T1000 (cell line): ENCODE results near the gene FLOT2.
"Not testable (repeated sequence)": the region's sequence is repeated elsewhere in the genome, so short reads cannot be mapped to it uniquely, and the experiment has no call there.

Experiments used
- DNase-seq: peaks from one replicate; lab custom pipeline; 2025; ENCODE audit warnings: mixed read lengths; lab: John Stamatoyannopoulos, UW

The FLOT2 gene

DNA sequence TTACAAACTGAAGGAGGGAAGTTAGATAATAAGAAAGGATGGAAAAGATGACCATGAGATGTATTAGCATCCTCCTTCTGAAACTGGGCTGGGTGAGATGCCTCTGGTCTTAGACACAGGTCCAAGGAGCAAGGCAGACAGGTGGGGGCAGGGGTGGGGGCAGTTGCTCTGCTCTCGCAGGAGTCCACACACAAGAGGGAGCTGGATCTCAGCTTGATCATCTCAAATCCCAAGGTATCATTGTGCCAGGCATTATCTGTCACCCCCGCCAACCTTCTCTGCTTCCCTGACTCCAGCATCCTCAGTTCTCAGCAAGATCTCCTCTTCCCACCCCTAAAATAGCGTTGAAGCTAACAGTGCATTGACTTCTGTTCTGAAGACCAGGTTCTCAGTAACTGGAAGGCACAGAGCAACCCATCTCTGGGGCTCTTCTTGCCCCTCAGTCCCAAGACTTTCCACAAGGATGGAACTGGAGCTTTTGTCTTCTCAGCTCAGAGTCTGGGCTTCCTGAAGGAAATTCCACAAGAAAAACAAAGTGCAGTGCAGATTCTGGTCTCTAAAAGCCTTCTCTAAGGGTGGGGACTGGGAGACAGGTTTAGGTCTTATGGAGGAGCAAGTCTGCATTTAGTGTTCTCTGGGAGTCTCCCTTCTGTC, 1.6 kb downstream of the FLOT2 start:
- DNase-seq: no peak

DNA sequence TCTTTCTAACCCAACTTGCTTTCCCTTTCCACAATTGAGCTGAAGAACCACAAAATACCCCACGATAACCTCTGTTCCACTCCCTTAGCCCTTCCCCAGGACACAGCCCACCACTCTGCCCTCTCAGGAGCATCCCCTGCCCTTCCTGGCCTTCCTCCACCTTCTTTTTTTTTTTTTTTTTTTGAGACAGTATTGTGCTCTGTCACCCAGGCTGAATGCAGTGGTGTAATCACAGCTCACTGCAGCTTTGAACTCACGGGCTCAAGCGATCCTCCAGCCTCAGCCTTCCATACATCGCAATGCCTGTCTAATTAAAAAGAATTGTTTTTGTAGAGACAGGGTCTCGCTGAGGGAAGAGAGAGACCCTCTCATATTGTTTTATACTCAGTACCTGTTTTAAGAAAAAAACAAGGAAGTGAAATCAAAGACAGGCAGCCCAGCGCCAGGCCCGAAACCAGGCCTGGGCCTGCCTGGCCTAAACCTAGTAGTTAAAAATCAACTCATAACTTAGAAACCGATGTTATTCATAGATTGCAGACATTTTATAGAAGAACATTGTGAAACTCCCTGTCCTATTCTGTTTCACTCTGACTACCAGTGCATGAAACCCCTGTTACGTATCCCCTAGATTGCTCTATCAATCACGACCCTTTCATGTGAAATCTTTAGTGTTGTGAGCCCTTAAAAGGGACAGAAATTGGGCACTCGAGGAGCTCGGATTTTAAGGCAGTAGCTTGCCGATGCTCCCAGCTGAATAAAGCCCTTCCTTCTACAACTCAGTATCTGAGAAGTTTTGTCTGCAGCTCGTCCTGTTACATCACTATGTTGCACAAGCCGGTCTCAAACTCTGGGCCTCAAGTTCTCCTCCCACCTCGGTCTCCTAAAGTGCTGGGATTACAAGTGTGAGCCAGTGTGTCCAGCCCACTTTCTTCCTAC, 4.0 kb downstream of the FLOT2 start:
- not testable (repeated sequence) for DNase-seq

DNA sequence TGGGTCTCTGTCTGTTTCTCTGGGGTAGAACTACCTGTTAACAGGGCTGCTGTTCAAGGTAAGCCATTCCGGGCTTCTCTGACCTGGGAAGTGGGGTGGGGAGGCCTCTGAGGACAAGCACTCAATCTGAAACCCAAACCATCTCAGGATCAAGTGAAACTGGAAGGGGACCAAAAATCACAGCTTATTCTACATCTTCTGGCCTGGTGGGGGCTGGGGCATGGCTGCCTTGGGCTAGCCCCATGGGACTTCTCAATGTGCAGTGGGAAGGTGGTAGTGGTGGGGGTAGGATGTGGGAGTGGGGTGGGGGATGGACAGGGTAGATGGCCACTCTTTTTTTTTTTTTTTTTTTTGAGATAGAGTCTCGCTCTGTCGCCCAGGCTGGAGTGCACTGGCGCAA, 5.5 kb downstream of the FLOT2 start:
- DNase-seq: no peak

DNA sequence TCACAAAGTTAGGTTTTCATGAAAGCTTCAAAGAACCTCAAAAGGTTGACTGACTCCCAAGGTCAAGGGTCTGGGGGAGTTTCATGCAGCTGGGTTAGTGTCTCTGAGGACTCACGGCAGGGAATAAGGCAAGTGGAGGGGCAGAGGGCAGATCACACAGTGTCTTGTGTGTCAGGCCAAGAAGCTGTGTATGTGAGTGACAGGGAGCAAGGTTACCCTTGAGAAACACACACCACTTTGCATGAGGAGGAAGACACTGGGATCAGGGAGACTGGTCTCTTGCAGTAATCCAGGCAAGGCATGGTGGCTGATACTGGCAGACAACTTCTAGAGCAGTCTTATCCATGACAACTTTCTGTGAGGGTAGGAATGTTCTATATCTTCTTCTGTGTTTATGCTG, 6.3 kb downstream of the FLOT2 start:
- no peak for DNase-seq

DNA sequence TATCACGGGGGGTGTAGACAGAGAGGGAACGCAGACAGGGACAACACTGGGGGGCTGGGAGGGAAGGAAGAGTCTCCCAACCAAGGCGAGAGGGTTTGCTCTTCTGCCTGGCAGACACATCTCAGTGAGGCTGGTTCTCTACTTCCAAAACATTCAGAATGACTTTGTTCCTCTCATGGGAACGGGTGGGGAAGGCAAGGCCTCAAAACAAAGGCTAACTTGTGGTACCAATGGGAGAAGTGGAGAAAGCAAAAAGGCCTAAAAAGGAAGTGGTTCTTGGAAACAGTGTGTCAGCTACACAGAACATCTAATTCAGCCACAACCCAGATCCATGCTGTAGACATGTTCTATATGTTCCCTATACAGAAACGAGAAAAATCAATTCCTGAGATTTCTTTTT, 7.5 kb downstream of the FLOT2 start:
- no peak for DNase-seq

DNA sequence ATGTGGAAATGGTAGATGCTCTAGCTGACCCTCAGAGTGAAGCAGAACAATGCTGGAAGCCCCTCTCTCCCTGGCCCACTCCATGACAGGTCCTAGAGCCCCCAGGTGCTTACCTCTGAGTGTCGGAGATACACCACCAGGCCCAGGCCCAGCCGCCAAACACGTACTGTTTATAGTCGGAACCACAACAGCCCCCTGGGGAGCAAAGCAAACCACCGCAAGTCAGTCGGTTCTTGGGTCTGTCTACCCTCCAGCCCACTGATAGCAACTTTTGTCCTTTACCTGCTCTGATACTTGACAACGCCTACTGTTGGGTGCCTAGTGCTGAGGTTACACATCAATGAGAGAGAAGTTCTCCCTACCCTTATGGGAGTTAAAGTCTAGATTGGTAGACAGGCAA, 8.7 kb downstream of the FLOT2 start:
- DNase-seq: no peak

DNA sequence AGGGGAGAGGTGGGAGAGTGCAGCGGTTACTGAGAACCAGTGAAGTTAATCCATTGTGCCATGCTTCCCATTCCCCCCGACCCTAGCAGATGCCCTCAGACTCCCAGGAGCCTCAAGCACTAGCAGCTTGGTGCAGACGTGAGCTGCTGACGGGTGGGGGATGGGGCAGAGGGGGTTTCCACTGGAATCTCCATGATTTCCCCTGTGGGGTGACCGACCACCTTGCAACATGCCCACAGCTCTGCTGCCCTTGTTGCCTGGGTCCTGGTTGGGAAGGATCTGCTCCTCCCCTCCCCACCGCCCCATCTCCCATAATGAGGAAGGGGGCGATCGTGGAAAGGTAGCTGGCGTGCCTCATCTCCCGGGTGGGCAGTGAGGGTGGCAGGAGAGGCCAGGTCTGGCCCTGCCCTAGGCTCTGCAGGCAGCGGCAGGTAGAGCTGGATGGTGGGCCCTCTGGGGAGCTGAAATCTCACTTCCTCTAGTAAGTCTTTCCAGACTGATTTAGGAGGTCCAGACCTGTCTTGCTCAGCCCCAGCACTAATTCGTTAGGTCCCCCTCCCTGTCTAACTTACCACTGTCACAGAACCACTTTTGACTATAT, 9.6 kb downstream of the FLOT2 start:
- no peak for DNase-seq

DNA sequence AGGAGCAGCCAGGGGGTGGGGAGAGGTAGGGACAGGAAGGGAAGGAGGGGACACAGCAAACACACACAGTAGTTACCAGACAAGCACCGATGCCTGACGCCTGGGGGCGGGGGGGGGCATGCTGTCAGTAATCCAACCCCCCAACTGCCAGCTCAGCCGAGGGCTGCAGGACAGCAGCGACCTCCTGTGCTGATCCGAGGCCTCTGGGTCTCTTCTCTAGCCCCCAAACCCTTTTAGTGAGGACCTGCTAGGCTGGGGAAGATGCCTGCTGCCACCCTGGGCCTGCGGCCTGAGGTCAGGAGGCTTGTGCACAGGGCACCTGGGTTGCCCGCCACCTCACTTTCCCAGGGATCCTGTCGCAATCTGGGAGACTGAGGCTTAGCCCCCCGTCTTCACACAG, 11.6 kb downstream of the FLOT2 start:
- DNase-seq: no peak

DNA sequence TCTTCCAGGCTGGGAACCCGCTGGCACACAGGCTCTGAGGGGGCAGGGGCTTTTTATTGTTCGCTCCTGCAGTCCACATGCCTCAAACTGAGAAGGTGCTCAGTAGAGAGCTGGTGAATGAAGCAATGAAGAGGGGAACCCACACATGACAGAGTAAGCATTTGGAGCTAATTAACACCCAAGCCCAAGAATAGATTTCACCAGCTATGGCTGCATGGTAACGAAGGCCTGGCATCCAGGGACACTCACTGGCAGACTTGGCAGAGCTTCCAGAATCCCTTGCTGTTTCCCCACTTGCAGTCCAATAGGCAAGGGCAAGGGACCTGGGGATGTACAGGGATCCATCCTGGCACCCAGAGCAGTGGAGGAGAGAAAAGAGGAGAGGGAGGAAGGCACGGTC, 12.2 kb downstream of the FLOT2 start:
- DNase-seq: no peak

DNA sequence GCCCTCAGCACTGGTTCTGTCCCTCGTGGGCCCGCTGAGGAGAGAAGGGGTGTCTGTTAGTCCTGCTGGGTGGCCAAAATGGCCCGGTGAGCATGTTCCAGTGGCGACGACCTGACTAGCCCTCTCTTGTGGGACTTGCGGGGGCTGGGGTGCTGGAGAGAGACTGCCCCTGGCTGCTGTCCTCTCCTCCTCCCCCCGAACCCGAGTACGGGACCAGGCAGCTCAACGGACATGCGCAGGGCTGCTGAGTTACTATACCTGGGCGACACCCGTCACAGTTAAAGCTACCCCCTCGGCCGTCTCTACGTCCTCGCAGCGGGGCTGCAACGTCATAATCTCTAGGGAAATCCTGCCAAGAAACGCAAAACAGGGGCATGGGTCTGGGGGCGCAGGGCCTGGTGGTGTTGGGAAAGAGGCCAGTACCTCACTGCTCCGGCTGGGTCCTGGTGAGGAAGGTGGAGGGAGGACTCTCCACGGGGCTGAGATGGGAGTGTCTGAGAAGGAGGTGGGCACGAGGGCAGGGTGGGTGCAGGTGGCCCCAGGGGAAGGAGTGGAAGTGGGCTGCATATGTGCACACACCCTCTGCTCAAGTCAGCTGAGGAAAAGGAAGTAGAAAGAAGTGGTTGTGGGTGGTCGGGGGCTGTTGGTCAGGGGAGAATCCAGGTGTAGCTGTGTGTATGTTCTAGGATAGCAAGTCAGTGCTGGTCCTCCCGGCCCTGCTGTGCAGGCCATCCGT, 13.4 kb downstream of the FLOT2 start:
- no peak for DNase-seq

DNA sequence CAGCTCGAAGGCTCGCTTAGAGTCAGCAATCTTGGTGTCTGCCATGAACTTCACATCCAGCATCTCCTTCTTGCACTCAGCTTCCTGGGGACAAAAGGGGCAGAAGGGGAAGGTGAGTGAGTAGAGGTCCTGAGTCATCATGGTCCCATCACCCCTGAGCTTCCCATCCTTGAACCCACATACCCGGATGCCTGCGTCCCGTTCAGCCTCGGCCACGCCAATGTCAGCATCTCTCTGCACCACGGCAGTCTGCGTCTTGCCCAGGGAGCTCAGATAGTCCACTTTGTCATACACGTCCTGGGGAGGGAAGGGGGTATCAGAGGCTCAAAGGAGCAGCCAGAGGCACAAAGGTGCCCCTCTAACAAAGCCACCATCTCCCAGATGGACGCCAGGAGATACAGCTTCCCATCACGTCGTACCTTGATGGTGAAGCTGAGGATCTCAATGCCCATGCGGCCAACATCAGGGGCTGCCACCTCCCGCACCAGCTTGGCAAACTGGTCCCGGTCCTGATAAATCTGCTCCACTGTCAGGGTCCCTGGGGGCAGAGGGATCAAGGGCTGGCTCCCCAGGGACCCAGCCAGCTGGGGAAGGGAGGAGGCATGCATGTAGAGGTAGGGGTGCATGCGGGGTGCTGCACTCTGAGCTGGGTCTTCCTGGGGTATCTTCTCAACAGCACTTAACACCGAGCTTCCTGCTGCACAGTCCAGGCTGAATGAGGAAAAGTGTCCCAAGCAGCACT, 15.2 kb downstream of the FLOT2 start:
- DNase-seq: no peak

DNA sequence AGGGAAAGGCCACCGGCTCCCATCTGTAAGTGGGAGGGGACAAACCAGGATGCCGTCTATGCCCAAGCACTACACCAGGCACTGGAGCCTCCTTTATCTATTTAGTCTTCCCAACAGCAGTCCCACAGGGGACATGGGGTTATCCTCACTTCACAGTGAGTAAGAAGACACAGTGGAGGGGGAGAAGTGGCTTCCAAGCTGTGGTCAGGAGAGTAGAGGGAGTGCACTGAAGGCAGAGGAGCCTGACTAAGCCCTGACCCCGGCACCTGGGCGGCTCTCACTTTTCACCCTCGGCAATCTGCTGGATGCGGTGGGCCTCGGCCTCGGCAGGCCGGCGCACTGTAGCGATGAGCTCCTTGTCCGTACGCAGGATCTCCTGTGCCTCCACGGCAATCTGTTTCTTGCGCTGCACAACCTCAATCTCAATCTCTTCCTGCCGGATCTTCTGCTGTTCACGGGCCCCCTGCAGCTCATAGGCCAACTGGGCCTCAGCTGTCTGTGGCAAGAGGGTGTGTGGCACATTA, 15.9 kb downstream of the FLOT2 start:
- no peak for DNase-seq

DNA sequence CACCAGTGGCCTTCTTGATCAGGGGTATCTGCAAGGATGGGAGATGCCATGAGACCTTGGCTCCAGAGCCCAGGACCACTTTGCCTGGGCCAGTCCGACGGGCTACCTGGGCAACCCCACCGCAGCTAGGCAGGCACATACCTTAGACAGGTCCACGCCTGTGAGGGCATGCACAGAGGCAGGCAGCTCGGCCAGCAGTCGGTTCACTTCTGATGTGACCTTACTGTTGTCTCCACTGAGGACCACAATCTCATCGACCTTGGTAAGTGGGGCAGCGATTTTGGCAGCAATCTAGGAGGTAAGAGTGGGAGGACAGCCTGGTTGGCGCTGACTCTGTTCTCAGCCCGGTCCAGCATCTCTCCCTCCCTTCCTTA, 17.0 kb downstream of the FLOT2 start:
- no peak for DNase-seq

DNA sequence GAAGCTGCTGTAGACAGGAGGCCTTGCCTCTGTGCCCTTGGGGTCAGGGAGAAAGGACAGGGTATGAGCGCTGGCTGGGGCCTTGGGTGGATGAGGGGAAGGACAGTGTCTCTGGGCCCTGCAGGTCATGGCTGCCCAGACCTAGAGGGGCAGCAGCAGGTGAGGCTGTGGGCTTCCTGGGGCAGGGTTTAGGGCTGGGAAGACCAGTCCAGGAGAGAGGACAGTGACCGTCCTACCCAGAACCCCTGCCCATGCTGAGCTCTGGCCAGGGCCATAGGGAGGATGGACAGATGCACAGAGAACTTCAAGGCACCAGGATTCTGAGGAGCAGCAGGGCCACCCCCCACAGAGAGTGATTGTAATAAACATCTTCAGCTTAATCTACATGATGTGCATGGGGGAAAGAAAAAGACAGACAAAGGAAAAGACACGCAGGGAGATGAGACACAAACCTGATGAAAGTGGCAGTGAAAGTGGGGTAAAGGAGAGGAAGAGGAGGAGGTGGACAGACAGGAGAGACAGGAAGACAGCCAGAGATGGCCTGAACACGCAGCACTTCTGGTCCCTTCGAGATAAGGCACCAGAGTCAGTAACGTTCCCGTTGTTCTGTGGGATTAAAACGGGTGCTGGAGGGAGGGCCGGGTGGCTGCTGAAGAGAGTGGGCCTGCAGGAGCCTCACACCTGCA, 17.5 kb downstream of the FLOT2 start:
- no peak for DNase-seq

DNA sequence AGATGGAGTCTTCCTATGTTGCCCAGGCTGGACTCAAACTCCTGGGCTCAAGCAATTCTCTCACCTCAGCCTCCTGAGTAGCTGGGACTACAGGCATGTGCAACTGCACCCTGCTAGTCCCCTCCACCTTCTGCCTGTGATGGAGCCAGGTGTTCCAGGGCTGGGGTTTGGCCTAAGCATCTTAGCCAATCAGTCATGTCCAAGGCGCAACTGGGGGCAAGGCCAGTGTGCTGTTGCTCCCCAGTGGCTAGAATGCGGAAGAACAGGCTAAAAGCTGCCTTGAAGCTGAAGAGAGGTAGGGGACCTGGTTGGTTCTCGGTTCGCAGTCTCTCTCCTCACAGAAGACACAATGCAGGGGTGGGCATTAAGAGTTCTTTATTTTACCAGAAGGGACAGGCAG, 18.6 kb downstream of the FLOT2 start:
- DNase-seq: no peak

DNA sequence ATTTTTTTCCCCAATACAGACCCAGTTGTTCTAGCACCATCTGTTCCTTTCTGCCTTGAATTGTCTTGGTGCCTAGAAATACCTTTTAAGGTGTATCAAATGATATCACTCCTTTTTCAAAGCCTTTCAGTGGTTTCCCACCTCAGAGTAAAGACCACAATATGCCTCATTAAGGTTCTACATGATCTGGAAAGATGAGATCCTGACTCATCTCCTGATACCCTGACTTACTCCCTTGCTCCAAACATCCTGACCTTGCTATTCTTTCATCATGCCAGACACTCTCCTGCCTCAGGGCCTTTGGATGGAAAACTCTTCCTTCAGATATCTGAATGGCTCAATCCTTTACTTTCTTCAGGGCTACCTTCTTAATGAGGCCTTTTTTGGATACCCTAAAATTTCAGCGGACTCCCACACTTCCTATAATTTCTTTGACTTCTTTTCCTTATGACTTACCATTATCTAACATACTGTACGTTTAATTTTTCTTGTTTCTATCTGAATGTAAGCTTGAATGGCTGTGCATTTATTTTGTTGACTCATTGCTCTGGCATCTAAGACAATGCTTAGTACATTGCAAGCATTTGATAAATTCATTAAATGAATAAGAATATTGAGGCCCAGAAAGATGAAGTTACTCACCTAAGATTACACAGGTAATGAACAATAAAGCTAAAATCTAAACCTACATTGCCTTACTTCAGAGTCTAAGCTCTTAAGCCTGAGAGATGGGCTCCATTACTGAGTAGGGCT, 19.2 kb downstream of the FLOT2 start:
- no peak for DNase-seq

DNA sequence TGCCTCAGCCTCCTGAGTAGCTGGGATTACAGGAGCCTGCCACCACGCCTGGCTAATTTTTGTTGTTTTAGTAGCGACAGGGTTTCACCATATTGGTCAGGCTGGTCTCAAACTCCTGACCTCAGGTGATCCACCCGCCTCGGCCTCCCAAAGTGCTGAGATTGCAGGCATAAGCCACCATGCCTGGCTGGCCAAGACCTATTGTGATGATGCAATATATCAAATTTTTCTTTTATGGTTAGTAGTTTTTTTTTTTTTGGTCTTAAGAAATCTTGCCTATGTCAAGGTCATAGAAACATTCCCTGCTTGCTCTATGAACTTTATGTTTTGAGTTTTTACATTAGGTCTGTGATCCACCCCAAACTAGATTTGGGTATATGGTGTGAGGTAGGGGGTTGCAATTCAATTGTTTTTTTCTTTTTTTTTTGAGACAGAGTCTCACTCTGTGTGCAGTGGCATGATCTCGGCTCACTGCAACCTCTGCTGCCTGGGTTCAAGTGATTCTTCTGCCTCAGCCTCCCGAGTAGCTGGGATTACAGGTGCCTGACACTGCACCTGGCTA, 20.3 kb downstream of the FLOT2 start:
- not testable (repeated sequence) for DNase-seq

DNA sequence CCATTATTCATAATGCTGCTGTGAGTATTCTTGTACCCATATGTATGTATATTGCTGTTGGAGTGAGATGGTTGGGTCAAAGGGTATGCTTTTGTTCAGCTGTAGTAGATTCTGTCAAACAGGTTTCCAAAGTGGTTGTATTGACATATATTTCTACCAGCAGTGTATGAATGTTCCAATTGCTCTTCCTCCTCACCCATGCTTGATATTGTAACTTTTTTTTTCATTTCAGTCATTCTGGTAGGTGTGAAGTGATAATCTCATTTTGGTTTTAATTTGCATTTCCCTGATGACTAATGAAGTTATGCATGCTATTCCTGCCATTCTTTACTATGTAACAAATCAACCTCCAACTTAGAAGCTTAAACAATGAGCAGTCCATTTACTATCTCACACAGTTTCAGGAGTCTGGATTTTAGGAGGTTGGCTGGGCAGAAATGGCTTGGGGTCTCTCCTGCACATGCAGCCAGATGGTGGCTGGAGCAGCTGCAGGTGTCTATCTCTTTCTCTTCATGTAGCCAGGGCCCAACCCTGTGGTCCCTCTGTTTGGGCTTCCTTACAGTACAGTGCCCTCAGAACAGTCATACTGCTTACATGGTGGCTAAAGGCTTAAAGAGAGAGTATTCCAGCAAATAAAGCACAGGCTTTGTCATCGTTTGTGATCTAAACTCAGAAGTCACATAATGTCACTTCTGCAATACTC, 21.5 kb downstream of the FLOT2 start:
- DNase-seq: no peak

DNA sequence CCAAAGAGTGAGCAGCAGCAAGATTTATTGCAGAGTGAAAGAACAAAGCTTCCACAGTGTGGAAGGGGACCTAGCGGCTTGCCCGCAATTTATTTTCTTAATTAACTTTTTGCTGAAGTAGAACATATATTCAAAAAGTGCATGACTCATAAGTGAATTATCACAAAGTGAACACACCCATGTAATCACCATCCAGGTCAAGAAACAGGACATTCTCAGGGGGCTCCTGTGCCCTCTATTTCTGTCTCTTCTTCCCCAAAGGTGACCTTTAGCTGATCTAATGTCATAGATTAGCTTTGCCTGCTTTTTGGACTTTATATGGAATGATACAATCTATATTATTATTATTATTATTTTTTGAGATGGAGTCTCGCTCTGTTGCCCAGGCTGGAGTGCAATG, 22.8 kb downstream of the FLOT2 start:
- DNase-seq: no peak
